Osteoblast (primary cell): ENCODE measurements around the gene TPGS1. TPM values are rescaled to one million over a fixed set of nuclear protein-coding genes. Genes with fewer than 3 reads are reported as not detected.

Source experiments
- DNase-seq: peaks from one replicate; pipeline ENCODE4 v3.0.0; 2011; ENCODE audit warnings: low spot score, mixed read lengths; ENCODE audit not compliant: insufficient read length; ENCODE audit errors: missing footprints
- H2AFZ ChIP-seq: 2 replicates; pipeline ENCODE4 v1.6.0; 2011; ENCODE audit warnings: mild to moderate bottlenecking, low read length
- H3K27ac ChIP-seq: 2 replicates; pipeline ENCODE4 v1.5.1; 2011; ENCODE audit warnings: mild to moderate bottlenecking, low read depth, low read length, moderate library complexity
- H3K27me3 ChIP-seq: 2 replicates; pipeline ENCODE4 v1.6.0; 2012; ENCODE audit warnings: mild to moderate bottlenecking, control low read depth, inconsistent platforms, low read length, moderate library complexity; ENCODE audit not compliant: insufficient read depth
- H3K36me3 ChIP-seq: 2 replicates; pipeline ENCODE4 v1.5.1; 2011; ENCODE audit warnings: mild to moderate bottlenecking, low read length, control low read depth, moderate library complexity; ENCODE audit not compliant: insufficient read depth
- H3K4me1 ChIP-seq: 2 replicates; pipeline ENCODE4 v1.5.1; 2011; ENCODE audit warnings: mild to moderate bottlenecking, low read length, control low read depth, moderate library complexity; ENCODE audit not compliant: insufficient read depth
- H3K4me2 ChIP-seq: 2 replicates; pipeline ENCODE4 v1.6.0; 2011; ENCODE audit warnings: mild to moderate bottlenecking, low read length; ENCODE audit not compliant: insufficient read depth
- H3K4me3 ChIP-seq: fragments of 200-600 bp; sonication (generic); 3 replicates; pipeline ENCODE4 v1.5.1; 2012; ENCODE audit warnings: mild to moderate bottlenecking, low read length, inconsistent platforms; ENCODE audit not compliant: insufficient read depth
- H3K79me2 ChIP-seq: 2 replicates; pipeline ENCODE4 v1.6.0; 2012; ENCODE audit warnings: mild to moderate bottlenecking, low read length, control low read depth, inconsistent platforms; ENCODE audit not compliant: insufficient read depth
- H3K9me3 ChIP-seq: 2 replicates; pipeline ENCODE4 v1.5.1; 2011; ENCODE audit warnings: low read depth, low read length, control low read depth
- H4K20me1 ChIP-seq: 2 replicates; pipeline ENCODE4 v1.6.0; 2012; ENCODE audit warnings: mild to moderate bottlenecking, low read length, control low read depth; ENCODE audit not compliant: insufficient read depth
- CTCF ChIP-seq: IDR thresholded peaks from 2 replicates; pipeline ENCODE4 v1.5.1; 2011; ENCODE audit warnings: mild to moderate bottlenecking, low read depth, low read length, moderate library complexity; ENCODE audit errors: extremely low read depth
- total RNA-seq: library from RNA; depleted of rRNA; stranded (reverse); fragments of >200 nt; gene quantifications from 2 replicates; pipeline ENCODE4 v1.2.3, GENCODE V29; 2012

Gene TPGS1
- total RNA-seq, 1 donor: 47.8 TPM

- H4K20me1 ChIP-seq: no peaks in the 10 kb centered on the region
- DNase-seq: no peak
- H3K36me3 ChIP-seq: no peaks in the 10 kb centered on the region
- no peak overlapping the region for H3K4me2 ChIP-seq
- TF ChIP-seq CTCF: no peak
- H3K79me2 ChIP-seq: no peaks in the 10 kb centered on the region
- no peaks in the 10 kb centered on the region for H3K9me3 ChIP-seq
- no peak overlapping the region for H3K27ac ChIP-seq
- no peak overlapping the region for H2AFZ ChIP-seq
- peaks cover 23% of the 10 kb centered on the region for H3K27me3 ChIP-seq
- H3K4me3 ChIP-seq: no peak overlapping the region
- no peaks in the 10 kb centered on the region for H3K4me1 ChIP-seq
Observed at GRCh38 chr19:463483-464207, 43.7 kb upstream of the TPGS1 start.

- Histone ChIP-seq H4K20me1 (no peaks in the 10 kb centered on the region), H3K4me1 (no peaks in the 10 kb centered on the region), H3K36me3 (no peaks in the 10 kb centered on the region)
Observed at GRCh38 chr19:464208-464545, 43.1 kb upstream of the TPGS1 start.

GRCh38 chr19:465056-465816 is 42.1 kb upstream of the TPGS1 start:
- no peak for DNase-seq
- H3K4me3 ChIP-seq: no peak overlapping the region
- H3K4me1 ChIP-seq: no peaks in the 10 kb centered on the region
- no peak for TF ChIP-seq CTCF
- no peak overlapping the region for H3K4me2 ChIP-seq
- no peaks in the 10 kb centered on the region for H3K79me2 ChIP-seq
- H3K9me3 ChIP-seq: no peaks in the 10 kb centered on the region
- H4K20me1 ChIP-seq: no peaks in the 10 kb centered on the region
- no peaks in the 10 kb centered on the region for H3K36me3 ChIP-seq
- peaks cover 15% of the 10 kb centered on the region for H3K27me3 ChIP-seq
- no peak overlapping the region for H2AFZ ChIP-seq
- no peak overlapping the region for H3K27ac ChIP-seq

More at GRCh38 chr19:464208-464545, 43.1 kb upstream of the TPGS1 start:
- Histone ChIP-seq H3K4me3 (no peak overlapping the region), H3K9me3 (no peaks in the 10 kb centered on the region), H3K27ac (no peak overlapping the region), H2AFZ (no peak overlapping the region), H3K79me2 (no peaks in the 10 kb centered on the region), H3K27me3 (peaks cover 21% of the 10 kb centered on the region), H3K4me2 (no peak overlapping the region)
- TF ChIP-seq CTCF: no peak
- DNase-seq: no peak

GRCh38 chr19:467554-467953 is 39.7 kb upstream of the TPGS1 start:
- no peak overlapping the region for H3K4me2 ChIP-seq
- peaks cover 1% of the 10 kb centered on the region for H3K4me1 ChIP-seq
- DNase-seq: no peak
- no peak overlapping the region for H3K27ac ChIP-seq
- H3K36me3 ChIP-seq: no peaks in the 10 kb centered on the region
- H3K9me3 ChIP-seq: no peaks in the 10 kb centered on the region
- H2AFZ ChIP-seq: no peak overlapping the region
- TF ChIP-seq CTCF: no peak
- H3K4me3 ChIP-seq: no peak overlapping the region
- H4K20me1 ChIP-seq: no peaks in the 10 kb centered on the region
- no peaks in the 10 kb centered on the region for H3K79me2 ChIP-seq
- peaks cover 2% of the 10 kb centered on the region for H3K27me3 ChIP-seq
